Cardiac septum (tissue), 1 donor: ENCODE measurements around the gene C1orf210. TPM values are rescaled to one million over a fixed set of nuclear protein-coding genes. Genes with fewer than 3 reads are reported as not detected.
A peak's percentile ranks its signal among the peaks of the same experiment; 100 is the strongest.

Experiments used
- DNase-seq: peaks from one replicate; pipeline ENCODE4 v3.0.0-alpha.2; 2020; ENCODE audit warnings: low spot score
- intact Hi-C: fragments of 100-400 bp; cut with DNase I; formaldehyde crosslinking; loops from one replicate; pipeline ENCODE4 v1.14.0; 2022
- long read RNA-seq: library from polyadenylated mRNA; unstranded; transcript quantifications from one replicate; pipeline ENCODE4 v2.0.0, GENCODE V29; 2021
- total RNA-seq: library from RNA; stranded (reverse); fragmentation: NEBNext Ultra II Directional; extraction: Animal tissue kit (Norgen Biotek cat#: 25700); gene quantifications from one replicate; pipeline ENCODE4 v1.2.1, GENCODE V29; 2021
- donor health status: DM: no; HTN: no; CAD: no.

The C1orf210 gene
- total RNA-seq, result not detected
- long read RNA-seq, result 0 reads

- DNase-seq, result no peak
- intact Hi-C loops, result no loop called here
Observed at GRCh38 chr1:43285269-43285990, at the start of gene C1orf210. Gene C1orf210 (minus strand): TSS chr1:43285581. CDS start chr1:43283270, 2,311 bp downstream.

GRCh38 chr1:43334453-43335205 lies 49.2 kb upstream of the C1orf210 start:
- intact Hi-C loops, result no loop called here
- DNase-seq, result peak; percentile 55

- peak; percentile 14 for DNase-seq
- intact Hi-C loops, result no loop called here
Observed at GRCh38 chr1:43331688-43332087, 46.3 kb upstream of the C1orf210 start.

GRCh38 chr1:43329995-43330751 lies 44.8 kb upstream of the C1orf210 start:
- DNase-seq, result peak; percentile 88
- intact Hi-C loops, result no loop called here

- no peak for DNase-seq
- intact Hi-C loops, result no loop called here
Observed at GRCh38 chr1:43327549-43328292, 42.3 kb upstream of the C1orf210 start.

- intact Hi-C loops, result no loop called here
- no peak for DNase-seq
Observed at GRCh38 chr1:43325381-43325780, 40.0 kb upstream of the C1orf210 start.

GRCh38 chr1:43324810-43325209 lies 39.4 kb upstream of the C1orf210 start:
- intact Hi-C loops, result loop anchor here (1.0 kb wide), 1 partner anchor 21 kb away; no protein-coding TSS in a partner anchor
- no peak for DNase-seq

GRCh38 chr1:43322506-43322905 lies 37.1 kb upstream of the C1orf210 start:
- peak; percentile 20 for DNase-seq
- intact Hi-C loops, result no loop called here

GRCh38 chr1:43321331-43321891 lies 36.0 kb upstream of the C1orf210 start:
- intact Hi-C loops, result no loop called here
- DNase-seq, result peak; percentile 55

GRCh38 chr1:43319766-43320165 lies 34.4 kb upstream of the C1orf210 start:
- intact Hi-C loops, result no loop called here
- peak; percentile 66 for DNase-seq

- no peak for DNase-seq
- intact Hi-C loops, result no loop called here
Observed at GRCh38 chr1:43319288-43319687, 33.9 kb upstream of the C1orf210 start.

GRCh38 chr1:43318831-43319230 lies 33.5 kb upstream of the C1orf210 start:
- DNase-seq, result peak; percentile 66

GRCh38 chr1:43317817-43318471 lies 32.6 kb upstream of the C1orf210 start:
- DNase-seq, result peak; percentile 67
- intact Hi-C loops, result no loop called here

More at GRCh38 chr1:43318831-43319230, 33.5 kb upstream of the C1orf210 start:
- intact Hi-C loops, result no loop called here

GRCh38 chr1:43316738-43317520 lies 31.5 kb upstream of the C1orf210 start:
- DNase-seq, result peak; percentile 36
- intact Hi-C loops, result no loop called here

GRCh38 chr1:43315963-43316737 lies 30.8 kb upstream of the C1orf210 start:
- intact Hi-C loops, result no loop called here
- peak; percentile 49 for DNase-seq

GRCh38 chr1:43315481-43315880 lies 30.1 kb upstream of the C1orf210 start:
- DNase-seq, result no peak
- intact Hi-C loops, result no loop called here

GRCh38 chr1:43314233-43314632 lies 28.9 kb upstream of the C1orf210 start:
- no peak for DNase-seq
- intact Hi-C loops, result no loop called here
